ENCODE measurements around the gene GK.
"Not testable (repeated sequence)": the region's sequence is repeated elsewhere in the genome, so short reads cannot be mapped to it uniquely, and the experiment has no call there.

GRCh38 chrX:30634070-30634469 is 19.2 kb upstream of the GK start:
- not testable (repeated sequence) for TF ChIP-seq MAFK (IDR thresholded peaks at IDR 0.05; ENCODE audit: low read depth, low read length); EZH2 (IDR thresholded peaks at IDR 0.05; ENCODE audit: low read depth, low read length, severe bottlenecking); CTCF (IDR thresholded peaks at IDR 0.05; ENCODE audit: control extremely low read depth in 1 of 3, insufficient read depth in 1 of 3, low read depth in 1 of 3, low read length in 3 of 3); MAX (IDR thresholded peaks at IDR 0.05); EGR1 (IDR thresholded peaks at IDR 0.05; ENCODE audit: borderline replicate concordance, low read depth, low read length)

Data from H1 (cell line).